Measurements from ENCODE around the gene RNASE11. TPM values are rescaled to one million over a fixed set of nuclear protein-coding genes. Genes with fewer than 3 reads are reported as not detected.
"Not testable (repeated sequence)": the region's sequence is repeated elsewhere in the genome, so short reads cannot be mapped to it uniquely, and the experiment has no call there.

The RNASE11 gene
- total RNA-seq, result not detected
- long read RNA-seq, donor 1, result 0 reads
- long read RNA-seq, donor 2, result 0 reads

DNA sequence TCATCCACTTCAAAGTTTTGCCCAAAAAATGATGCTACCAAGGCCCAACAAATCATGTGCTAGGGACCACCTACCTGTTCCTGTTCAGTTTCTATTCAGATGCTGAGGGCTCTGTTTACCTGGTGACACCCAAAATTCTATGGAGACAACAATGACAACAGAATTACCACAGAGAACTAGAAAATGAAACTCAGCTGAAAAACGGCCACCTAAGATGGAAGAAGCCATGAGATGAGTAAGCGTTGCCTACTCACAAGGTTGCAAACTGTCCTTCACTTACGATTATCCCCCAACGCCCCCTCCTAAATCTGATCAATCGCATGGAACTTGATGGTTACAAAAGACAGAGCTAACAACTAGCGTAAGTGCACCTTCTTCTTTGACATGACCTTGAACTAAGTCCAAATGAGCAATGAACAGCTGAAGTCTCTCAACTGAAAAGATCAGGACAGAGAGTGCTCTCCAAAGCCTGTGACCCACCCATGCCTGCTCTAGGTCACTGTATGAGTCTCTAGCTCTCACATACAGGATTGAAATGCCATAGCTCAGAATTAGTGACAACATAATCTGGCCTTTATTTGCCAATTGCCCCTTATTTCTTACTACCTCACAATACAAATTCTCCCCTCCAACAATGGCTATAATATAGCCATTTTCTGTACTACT lies at the start of gene RNASE11:
TSS of gene RNASE11 (minus strand) at position 513 of the 666 bp plus-strand sequence.
- intact Hi-C loops (cut with DNase I), result no loop called here
- no peak for DNase-seq (ENCODE audit: low spot score)

DNA sequence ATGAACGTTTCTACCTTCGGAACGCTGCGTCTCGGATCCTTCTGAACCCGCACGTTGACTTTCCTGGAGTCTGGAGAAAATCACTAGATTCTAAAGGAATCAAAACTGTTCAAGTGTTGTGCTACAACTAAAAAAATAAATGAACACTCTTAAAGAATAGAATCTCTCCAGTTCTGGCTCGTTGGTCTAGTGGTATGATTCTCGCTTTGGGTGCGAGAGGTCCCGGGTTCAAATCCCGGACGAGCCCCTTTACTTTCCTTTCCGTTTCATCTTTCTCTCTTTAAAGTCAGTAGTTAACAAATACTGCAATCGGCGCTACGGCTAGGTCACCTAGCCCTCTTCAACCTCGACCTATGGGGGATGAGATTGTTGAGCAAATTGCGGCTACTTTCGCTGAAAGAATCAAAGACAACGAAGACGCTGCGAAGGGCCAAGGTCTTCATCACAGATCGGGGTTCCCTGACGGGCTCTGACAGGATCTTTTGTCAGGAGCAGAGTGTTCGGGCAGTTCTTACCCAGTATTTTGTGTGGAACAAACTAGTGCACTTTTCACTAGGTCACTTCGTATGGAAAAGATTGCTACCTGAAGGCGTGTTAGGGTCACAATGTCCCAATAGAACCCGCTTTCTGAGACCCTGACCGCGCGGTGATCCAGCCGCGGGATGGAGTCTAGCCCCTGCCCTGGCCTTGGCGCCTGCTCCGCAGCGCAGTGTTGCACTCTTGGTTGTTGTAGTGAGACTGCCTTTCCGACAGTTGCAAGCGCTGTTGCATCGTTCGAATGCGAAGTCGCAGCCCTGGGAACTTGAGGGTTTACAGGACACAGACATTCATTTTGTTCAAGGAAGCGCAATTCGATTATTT lies 45.3 kb upstream of the RNASE11 start:
- intact Hi-C loops (cut with DNase I), result no loop called here
- DNase-seq (ENCODE audit: low spot score), result peak; percentile 84

DNA sequence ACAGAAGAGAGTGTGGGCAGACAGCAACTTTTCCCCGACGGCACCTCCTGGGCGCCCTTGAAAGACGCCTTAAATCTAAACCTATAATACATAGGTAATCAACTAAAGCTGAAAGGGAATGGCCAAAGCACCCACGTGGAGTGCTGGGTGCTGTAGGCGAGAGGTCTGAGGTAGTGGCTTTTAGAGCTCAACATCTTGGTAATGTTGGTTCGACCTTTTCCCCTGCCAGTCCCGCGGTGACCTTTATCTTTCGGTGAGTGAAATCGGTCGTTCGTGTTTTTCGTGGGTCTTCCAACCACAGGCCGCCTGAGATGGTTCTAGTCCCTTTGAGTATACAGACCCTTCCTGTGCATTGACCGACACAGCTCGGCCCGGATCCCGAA lies 44.6 kb upstream of the RNASE11 start:
- intact Hi-C loops (cut with DNase I), result no loop called here
- DNase-seq (ENCODE audit: low spot score), result no peak

DNA sequence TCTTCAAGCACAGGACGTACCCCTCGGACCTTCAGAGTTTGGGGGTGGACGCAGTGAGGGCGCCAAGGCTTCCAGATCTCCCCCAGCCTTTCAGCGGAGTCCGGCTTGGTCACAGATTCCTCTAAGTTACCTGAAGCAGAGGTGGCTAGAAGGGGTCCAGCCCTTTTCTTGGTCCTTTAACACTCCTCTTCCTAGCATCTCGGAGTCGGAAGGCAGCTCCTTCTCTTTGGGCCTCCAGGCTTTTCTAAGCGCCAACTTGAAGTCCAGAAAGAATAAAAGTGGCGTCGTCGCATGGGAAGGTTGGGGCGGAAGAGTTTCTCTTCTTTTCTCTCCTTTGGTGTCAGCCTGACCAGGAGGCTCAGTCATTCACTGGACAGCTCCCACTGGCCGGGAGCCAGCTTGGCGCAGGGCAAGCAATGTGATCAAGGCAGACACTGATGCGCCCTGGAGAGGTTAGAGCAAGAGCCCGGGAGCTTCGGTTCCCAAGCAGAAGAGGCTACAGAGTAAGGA lies 44.1 kb upstream of the RNASE11 start:
- peak; percentile 88 for DNase-seq (ENCODE audit: low spot score)
- intact Hi-C loops (cut with DNase I), result no loop called here

DNA sequence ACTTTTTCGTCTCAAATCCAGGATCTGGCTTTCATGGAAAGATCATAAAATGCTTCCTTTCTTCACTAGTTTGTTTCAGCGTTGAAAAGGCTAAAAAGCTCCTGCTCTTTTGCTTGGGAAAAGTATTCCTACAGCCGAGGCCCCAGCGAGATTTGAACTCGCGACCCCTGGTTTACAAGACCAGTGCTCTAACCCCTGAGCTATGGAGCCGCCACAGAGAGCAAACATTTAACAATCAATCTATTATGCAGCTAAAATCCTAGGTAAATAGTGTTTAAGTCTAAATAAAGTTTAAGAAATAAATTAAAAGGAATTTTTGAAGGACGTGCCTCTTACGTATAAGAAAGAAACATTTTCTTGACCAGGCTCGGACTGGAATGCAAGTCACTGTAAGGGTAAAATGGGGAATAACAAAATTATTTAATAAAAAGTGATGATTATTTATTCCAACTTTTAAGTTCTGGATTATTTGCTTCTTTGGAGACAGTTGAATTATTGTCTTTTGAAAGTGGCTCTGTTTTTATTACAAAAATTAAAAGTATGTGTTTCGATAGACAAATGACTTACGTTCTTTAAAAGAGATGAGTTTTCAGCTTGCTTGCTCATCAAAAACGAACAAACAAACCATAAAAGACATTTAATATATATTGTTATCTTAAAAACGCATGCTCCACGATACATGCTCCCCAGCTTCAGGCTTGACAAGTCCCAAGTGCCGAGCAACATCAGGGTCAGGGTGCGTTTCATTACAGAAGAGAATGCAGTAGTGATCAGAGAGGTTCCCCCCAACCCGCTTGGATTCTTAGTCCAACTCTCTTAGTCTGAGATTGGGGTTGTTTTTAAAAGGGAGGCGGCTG lies 43.5 kb upstream of the RNASE11 start:
- intact Hi-C loops (cut with DNase I), result no loop called here
- no peak for DNase-seq (ENCODE audit: low spot score)

DNA sequence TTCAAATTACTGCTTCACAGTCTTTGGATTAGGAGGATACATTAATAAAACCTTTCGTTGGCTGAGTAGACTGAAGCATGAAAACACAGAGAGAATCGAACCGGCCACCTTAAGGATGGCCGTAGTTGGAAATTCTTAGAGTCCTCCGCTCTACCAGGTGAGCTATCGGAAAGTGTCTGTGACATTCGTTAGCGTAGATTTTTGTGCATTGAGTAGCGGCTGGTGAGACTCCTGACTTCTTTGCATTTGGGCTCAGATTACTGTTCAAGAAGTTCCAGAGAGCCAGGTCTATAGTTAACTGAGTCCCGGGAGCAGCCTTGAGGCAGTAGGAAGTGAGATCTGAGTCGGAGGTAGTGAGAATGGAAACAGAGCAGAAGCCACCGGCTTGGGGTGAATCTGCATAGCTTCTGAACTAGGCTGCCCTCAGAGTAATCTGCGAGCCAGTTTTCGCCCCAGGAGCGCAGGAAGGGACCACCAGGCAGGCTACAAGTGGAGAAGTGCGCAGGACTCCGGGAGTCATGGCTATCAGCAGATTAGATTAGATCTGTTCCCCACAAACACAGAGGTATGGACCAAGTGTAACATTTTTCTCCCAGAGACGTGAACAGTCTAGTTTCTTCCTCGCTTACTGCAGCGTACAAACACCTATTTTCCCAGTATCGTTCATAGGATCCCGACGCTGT lies 42.7 kb upstream of the RNASE11 start:
- intact Hi-C loops (cut with DNase I), result no loop called here
- DNase-seq (ENCODE audit: low spot score), result no peak

DNA sequence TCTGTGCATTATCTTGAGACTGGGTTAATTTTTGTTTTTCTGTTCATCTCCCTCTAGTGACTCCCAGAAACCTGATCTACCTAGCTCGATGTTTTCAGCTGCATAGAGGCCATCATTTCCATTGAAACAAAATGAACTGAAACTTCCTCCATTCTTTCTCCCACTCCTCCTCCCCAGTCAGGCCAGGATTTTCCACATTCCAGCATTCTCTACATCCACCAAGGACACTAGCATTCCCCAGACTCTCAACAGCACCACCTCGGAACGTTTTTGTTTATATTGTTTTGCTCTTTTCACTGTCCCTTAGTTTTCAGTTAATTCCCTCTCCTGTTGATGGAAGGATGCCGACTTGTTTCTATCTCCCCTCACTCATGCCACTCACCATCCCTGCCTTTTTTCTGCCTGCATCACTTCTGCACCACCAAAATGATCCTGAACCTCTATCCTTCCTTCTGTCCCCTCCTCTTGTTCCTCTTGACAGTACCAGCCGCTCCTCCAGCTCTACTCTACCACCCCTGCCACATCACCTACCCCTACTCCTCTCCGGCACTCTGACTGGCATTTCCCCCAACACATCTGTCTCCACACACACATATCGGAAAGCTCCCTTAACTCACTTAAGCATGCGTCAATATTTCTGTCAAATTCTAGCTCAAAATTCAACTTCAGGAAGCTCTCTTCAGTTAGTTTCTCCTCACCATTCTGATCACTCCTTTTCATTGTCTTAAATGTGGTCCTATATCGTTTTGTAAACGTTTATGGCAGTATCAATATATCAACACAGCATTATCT lies 40.5 kb upstream of the RNASE11 start:
- intact Hi-C loops (cut with DNase I), result loop anchor here in 1 of 2 donors (5.0 kb wide), 1 partner anchor 54 kb away; the partner anchor contains the start of gene RNASE4

DNA sequence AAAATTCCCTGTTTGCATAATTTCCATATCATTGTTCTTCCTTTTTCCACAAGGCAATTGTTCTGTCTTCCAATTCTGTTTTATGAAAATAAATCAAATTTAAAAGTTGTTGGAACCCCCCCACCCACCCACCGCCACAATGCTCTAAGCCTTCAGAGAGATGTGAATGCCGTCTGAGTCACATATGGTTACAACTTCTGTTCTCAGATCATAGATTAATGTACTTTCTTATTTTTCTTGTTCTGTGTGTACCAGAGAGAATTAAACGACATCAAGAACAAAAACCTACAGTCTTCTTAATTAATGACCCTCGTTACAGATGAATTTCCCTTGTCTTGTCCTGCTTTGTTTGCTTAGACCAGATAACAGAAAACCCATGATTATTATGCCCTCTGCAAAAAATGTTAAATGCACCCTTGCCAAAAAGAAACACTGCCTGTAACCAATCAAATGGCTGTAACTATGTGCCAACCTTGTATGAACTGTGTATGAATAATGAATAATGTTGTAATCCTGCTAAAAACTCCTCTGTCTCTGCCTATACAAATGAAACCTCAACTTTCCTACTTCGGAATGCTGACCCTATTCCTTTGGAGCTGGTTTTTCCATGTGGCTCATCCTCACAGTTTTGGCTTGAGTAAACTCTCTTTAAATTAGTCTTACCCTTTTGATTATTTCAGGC lies 39.7 kb upstream of the RNASE11 start:
- no peak for DNase-seq (ENCODE audit: low spot score)
- intact Hi-C loops (cut with DNase I), result loop anchor here in 1 of 2 donors (5.0 kb wide), 1 partner anchor 55 kb away; the partner anchor contains the start of gene RNASE4

More for the DNA sequence above, 40.5 kb upstream of the RNASE11 start:
- no peak for DNase-seq (ENCODE audit: low spot score)

DNA sequence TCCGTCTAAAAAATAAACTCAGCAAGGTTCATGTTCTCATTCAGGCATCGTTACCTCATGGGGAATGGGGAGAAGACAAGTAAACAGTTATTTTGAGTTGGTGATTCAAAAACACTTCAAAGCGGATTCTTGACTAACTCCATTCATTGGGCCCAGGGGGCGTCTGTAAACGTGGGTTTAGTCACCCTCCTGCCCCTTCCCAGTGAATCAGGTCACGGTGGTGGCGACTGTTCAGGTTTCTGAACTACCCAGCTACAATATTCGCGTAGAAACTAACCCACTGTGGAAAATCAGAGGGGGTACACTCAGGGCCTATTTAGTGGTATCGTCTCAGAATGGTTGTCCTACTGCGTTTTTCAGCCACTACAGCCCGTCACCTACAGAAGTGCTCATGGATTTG lies 38.5 kb upstream of the RNASE11 start:
- DNase-seq (ENCODE audit: low spot score), result no peak
- intact Hi-C loops (cut with DNase I), result loop anchor here in 1 of 2 donors (5.0 kb wide), 1 partner anchor 56 kb away; the partner anchor contains the start of gene RNASE4

DNA sequence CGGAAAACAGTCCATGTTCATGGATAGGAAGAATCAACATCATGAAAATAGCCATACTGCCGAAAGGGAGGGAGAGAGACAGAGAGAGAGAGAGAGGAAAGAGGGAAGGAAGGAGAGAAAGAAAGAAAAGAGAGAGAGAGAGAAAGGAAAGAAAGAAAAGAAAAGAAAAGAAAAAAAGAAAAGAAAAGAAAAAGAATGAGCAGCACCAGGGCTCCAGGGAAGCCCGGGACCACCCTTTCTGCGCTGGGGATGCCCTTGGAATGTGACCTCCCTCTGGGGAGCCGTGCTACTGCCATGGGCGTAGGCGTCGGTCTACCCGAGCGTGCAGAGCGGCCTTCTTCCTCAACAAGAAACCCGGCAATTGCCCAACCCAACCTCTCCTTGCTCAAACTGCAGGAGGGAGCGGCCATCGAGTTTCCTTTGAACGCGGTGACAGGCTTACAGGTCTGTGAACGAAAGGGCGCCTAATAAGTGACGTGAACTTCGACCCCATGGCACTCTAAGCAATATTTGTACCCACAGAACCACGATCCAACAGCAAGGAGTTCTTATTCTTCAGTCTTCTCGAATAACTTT lies 36.8 kb upstream of the RNASE11 start:
- intact Hi-C loops (cut with DNase I), result loop anchor here in 1 of 2 donors (5.0 kb wide), 1 partner anchor 58 kb away; the partner anchor contains the start of gene RNASE4
- DNase-seq (ENCODE audit: low spot score), result peak; percentile 87

DNA sequence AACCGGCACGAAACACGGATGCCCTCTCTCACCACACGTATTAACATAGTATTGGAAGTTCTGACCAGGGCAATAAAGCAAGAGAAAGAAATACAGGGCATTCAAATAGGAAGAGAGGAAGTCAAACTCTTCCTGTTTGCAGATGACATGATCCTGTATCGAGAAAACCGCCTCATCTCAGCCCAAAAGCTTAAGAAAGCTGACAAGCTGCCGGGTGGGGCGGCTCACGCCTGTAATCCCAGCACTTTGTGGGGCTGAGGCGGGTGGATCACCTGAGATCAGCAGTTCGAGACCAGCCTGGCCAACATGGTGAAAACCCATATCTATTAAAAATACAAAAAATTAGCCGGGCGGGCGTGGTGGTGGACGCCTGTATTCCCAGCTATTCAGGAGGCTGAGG lies 36.0 kb upstream of the RNASE11 start:
- intact Hi-C loops (cut with DNase I), result no loop called here
- no peak for DNase-seq (ENCODE audit: low spot score)

DNA sequence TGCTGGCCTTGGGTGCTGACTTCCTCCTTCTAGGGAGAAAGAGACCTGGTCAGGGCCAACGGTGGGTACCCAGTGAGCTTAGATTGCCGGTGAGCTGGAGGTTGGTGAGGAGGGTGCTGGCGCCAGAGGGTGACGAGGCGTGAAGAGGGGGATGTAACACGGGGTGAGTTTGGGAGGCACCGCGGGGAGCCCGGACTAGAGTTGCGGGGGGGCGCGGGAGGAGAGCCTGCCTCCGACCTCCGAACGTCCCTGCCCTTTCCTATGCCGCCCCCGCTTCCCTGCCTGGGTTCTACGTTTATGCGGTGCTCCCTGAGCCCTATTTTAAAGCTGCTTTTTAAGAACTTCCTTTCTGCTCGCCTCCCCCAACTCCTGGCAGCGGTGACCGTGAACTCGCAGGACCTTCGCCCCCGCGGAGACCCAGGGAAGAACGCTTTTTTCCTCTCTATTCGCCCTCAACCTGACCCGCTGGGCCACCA lies 35.1 kb upstream of the RNASE11 start:
- intact Hi-C loops (cut with DNase I), result no loop called here
- no peak for DNase-seq (ENCODE audit: low spot score)

DNA sequence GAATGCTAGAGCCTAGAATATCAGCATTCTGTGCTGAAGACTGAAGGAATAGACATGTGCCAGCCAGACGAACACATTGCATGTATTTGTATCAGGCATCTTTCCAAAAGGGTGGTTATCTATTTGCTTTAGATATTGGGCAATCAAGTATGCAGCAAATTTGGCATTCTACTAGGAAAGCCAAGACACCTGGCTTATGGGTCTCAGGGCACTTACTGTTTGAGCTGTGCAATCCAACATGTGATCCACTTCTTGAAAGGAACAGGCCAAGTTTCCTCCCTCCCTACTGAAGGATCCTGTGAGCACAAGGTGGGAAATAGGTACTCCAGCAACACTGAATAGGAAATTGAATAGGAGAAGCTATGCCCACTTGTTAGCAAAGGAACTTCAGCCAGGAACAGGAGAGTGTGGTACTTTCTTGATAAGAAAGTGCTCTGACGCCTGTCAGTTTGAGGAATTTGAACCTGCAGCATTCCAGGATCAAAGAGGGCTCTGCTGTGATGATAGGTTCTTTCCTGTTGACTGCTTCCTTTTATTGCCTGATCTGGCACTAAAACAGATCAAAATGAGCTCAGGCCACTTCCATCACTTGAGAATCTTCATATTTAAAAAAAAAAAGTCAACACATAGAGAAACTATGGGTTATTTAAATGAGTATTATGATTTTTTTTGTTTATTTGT lies 33.1 kb upstream of the RNASE11 start:
- DNase-seq (ENCODE audit: low spot score), result no peak
- intact Hi-C loops (cut with DNase I), result no loop called here

DNA sequence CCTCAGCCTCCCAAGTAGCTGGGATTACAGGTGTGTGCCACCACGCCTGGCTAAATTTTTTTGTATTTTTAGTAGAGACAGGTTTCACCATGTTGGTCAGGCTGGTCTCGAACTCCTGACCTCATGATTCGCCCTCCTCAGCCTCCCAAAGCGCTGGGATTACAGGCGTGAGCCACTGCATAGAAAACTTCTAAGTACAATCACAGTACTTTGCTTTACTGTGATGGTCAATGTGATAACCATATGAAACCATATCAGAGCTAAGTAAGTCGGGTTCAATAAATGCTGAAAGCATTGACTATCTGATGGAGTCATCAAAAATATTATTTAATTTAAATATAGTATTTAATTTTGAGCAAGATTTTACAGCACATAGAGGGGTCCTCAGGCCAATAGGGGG lies 31.9 kb upstream of the RNASE11 start:
- intact Hi-C loops (cut with DNase I), result loop anchor here in 1 of 2 donors (10.0 kb wide), 1 partner anchor 155 kb away; the partner anchor contains the start of genes PIP4P1 and PNP
- DNase-seq (ENCODE audit: low spot score), result not testable (repeated sequence)

DNA sequence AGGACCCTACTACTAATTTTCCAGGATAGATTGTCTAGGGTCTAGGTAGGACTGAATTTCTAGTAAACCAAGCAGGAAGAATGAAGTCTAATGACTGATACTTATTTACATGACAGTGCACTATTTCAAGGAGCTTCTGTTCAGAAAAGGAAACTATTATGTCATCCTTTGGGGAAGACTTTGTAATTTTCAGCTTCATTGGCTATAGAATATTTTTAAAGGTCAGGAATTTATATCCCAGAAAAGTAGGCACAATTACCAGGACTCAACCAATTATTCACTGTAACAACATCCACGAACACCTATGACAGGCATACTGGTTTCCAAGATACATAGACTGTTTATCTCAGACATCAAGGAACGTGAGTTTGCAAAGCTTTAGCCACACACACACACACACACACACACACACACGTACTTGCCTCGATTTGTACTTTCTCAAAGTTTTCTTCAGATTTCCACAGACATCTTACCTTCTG lies 30.5 kb upstream of the RNASE11 start:
- intact Hi-C loops (cut with DNase I), result loop anchor here in 1 of 2 donors (10.0 kb wide), 1 partner anchor 154 kb away; the partner anchor contains the start of genes PIP4P1 and PNP
- no peak for DNase-seq (ENCODE audit: low spot score)

Data from posterior vena cava (tissue), 2 donors.